Measurements from ENCODE around the gene ANXA10. TPM values are rescaled to one million over a fixed set of nuclear protein-coding genes. Genes with fewer than 3 reads are reported as not detected.

Gene ANXA10
- total RNA-seq, 1 donor from 2014 or later = not detected

- no peak for DNase-seq (ENCODE audit: low read depth)
- Histone ChIP-seq H3K36me3 (ENCODE audit: control insufficient read depth, insufficient read depth, low read length) (no peaks in the 10 kb centered on the region), H3K4me3 (ENCODE audit: low read depth, low read length) (no peak overlapping the region), H3K27me3 (ENCODE audit: control insufficient read depth, insufficient read depth, low read length) (no peaks in the 10 kb centered on the region)
- TF ChIP-seq CTCF (IDR thresholded peaks at IDR 0.05; ENCODE audit: insufficient read depth, low read length, poor library complexity, severe bottlenecking) = peak; percentile 48
Observed at GRCh38 chr4:168183717-168184571, 91.6 kb downstream of the ANXA10 start.

GRCh38 chr4:168188754-168189153, 96.4 kb downstream of the ANXA10 start:
- TF ChIP-seq CTCF (IDR thresholded peaks at IDR 0.05; ENCODE audit: insufficient read depth, low read length, poor library complexity, severe bottlenecking) = no peak

GRCh38 chr4:168197926-168198325, 105.6 kb downstream of the ANXA10 start:
- DNase-seq (ENCODE audit: low read depth) = no peak

More at GRCh38 chr4:168188754-168189153, 96.4 kb downstream of the ANXA10 start:
- no peak for DNase-seq (ENCODE audit: low read depth)
- H3K4me3 ChIP-seq (ENCODE audit: low read depth, low read length) = no peak overlapping the region
- H3K36me3 ChIP-seq (ENCODE audit: control insufficient read depth, insufficient read depth, low read length) = no peaks in the 10 kb centered on the region
- no peaks in the 10 kb centered on the region for H3K27me3 ChIP-seq (ENCODE audit: control insufficient read depth, insufficient read depth, low read length)

GRCh38 chr4:168199260-168199957, 107.1 kb downstream of the ANXA10 start:
- no peak for TF ChIP-seq CTCF (IDR thresholded peaks at IDR 0.05; ENCODE audit: insufficient read depth, low read length, poor library complexity, severe bottlenecking)
- DNase-seq (ENCODE audit: low read depth) = no peak

More at GRCh38 chr4:168197926-168198325, 105.6 kb downstream of the ANXA10 start:
- H3K27me3 ChIP-seq (ENCODE audit: control insufficient read depth, insufficient read depth, low read length) = no peaks in the 10 kb centered on the region
- no peak overlapping the region for H3K4me3 ChIP-seq (ENCODE audit: low read depth, low read length)
- no peak for TF ChIP-seq CTCF (IDR thresholded peaks at IDR 0.05; ENCODE audit: insufficient read depth, low read length, poor library complexity, severe bottlenecking)
- H3K36me3 ChIP-seq (ENCODE audit: control insufficient read depth, insufficient read depth, low read length) = no peaks in the 10 kb centered on the region

GRCh38 chr4:168200685-168201084, 108.3 kb downstream of the ANXA10 start:
- DNase-seq (ENCODE audit: low read depth) = no peak
- Histone ChIP-seq H3K4me3 (ENCODE audit: low read depth, low read length) (no peak overlapping the region), H3K27me3 (ENCODE audit: control insufficient read depth, insufficient read depth, low read length) (no peaks in the 10 kb centered on the region), H3K36me3 (ENCODE audit: control insufficient read depth, insufficient read depth, low read length) (no peaks in the 10 kb centered on the region)
- no peak for TF ChIP-seq CTCF (IDR thresholded peaks at IDR 0.05; ENCODE audit: insufficient read depth, low read length, poor library complexity, severe bottlenecking)

More at GRCh38 chr4:168199260-168199957, 107.1 kb downstream of the ANXA10 start:
- no peak overlapping the region for H3K4me3 ChIP-seq (ENCODE audit: low read depth, low read length)
- H3K27me3 ChIP-seq (ENCODE audit: control insufficient read depth, insufficient read depth, low read length) = no peaks in the 10 kb centered on the region
- no peaks in the 10 kb centered on the region for H3K36me3 ChIP-seq (ENCODE audit: control insufficient read depth, insufficient read depth, low read length)
